ENCODE measurements around the gene VTI1A.
"Not testable (repeated sequence)": the region's sequence is repeated elsewhere in the genome, so short reads cannot be mapped to it uniquely, and the experiment has no call there.

The VTI1A gene

DNA sequence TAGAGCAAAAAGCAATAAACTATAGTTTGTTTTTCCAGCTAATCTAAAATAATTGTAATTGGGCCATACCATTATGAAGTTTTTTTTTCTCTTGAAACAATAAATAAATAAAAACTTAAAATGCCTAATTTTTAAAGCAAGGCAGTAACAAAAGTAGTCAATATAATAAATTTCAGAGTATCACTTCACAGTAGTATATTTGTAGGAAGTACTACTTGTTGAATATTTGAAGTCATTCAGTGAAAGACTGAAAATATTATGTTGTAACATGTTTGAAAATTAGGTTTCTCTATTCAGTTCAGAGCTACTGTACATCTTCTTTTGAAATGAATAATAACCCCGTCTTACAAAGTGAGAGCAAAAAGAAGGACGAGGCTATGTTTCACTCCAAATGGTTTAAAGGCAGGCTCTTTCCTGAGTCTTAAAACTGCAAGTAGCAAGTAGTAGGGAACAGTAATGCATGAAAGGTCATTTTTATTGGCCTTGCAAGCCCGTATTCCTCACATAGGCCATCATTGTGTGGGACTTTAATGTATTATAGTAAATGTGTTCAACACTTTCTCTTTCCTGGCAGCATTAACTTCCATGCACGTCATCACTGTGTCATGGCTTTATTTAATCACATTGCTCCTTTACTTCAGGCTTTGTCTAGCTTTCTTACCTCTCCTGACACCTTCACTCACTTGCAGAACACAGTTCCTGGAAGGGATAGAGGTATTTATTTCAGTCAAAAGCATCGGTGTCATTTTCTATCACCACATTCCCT is 141.4 kb downstream of the VTI1A start:
- DNase-seq (ENCODE audit: low spot score): no peak

DNA sequence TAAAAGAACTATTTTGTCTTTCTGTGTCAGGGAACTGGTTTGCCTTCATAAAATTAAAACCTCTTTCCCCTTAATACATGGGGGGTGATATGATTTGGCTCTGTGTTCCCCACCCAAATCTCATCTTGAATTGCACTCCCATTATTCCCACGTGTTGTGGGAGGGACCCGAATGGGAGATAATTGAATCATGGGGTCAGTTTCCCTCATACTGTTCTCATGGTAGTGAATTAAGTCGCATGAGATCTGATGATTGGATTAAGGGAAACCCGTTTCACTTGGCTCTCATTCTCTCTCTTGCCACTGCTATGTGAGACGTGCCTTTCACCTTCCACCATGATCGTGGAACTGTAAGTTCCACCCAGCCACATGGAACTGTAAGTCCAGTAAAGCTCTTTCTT is 142.1 kb downstream of the VTI1A start:
- no peak for DNase-seq (ENCODE audit: low spot score)

DNA sequence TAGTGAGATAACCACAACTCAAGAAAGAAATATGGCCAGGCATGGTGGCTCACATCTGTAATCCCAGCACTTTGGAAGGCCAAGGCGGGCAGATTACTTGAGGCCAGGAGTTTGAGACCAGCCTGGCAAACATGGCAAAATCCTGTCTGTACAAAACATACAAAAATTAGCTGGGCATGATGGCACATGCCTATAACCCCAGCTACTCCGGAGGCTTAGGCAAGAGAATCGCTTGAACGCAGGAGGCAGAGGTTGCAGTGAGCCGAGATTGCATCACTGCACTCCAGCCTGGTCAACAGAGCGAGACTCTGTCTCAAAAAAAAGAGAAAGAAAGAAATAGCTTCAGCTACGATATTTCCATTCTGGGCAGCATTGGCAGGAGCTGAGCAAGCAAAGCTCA is 143.8 kb downstream of the VTI1A start:
- not testable (repeated sequence) for DNase-seq (ENCODE audit: low spot score)

DNA sequence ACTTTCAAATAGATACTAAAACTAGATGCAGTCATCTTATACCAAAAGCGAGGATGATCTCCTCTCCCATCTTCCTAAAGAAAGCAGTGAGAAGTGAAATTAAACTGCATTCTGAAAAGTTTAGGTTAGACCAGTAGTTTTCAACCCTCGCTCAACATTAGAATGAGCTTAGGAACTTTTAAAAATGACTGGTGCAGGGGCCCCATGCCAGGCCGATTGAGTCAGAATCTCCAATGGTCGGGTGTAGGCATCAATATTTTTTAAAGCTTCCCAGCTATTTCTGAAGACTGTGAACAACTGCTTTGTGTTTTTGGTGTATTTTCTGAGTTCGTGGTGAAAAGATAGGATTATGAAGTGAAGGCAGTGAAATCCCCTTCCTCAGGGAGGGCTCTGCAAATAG is 146.0 kb downstream of the VTI1A start:
- no peak for DNase-seq (ENCODE audit: low spot score)

DNA sequence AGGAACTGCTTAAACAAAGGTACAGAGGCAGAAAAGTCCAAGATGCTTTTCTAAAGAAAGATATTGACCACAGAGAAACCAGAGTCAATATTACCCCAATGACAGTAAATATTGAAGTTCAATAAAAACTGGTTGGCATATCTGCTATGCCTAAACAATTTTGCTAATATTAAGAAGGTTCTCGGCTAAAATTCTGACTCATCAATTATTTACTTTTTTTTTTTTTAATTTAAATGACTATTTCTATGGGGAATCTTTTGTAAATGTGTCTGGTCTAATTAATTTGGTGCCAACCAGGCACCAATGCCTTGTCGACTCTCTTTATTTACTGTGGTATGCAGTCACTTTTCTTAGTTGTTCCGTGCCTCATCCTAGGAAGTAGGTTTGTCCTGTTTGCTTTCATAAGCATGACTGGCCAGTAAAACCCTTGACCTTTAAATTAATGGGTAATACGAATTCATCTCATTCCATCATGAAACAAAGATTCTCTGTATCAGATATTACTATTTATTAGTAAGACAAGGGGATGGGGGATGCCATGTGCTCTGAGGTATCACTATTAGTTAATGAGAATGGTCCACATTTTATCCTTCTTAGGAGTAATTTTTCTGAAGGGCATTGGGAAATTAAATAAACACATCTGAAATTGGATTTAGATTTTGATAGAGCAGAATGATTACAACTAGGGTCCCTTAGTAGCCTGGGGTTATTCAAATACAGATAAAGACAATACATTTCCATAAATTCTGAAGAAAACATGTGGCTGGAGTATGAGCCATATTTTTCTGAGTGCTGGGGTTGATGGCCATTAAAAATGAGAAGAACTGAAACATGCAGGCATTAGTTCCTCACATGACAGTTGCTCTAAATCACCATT is 154.4 kb downstream of the VTI1A start:
- no peak for DNase-seq (ENCODE audit: low spot score)

DNA sequence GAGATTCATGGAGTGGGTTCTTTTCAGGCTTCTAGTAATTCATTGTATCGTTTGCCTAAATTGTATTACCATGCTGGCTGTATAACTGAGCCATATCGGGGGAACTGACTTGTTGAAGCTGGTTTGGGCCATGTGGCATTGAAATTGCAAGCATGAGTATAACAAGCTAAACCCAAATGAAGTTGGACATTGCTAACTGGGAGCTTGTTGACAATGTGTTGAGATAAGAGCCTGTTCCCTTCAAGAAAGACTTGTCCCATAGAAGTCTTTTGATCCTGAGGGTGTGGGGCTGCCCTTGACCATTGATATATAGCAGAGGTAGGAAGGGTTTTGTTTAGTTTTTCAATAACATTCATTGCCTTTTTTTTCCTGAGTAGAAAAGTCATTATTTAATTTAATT is 156.0 kb downstream of the VTI1A start:
- DNase-seq (ENCODE audit: low spot score): no peak

DNA sequence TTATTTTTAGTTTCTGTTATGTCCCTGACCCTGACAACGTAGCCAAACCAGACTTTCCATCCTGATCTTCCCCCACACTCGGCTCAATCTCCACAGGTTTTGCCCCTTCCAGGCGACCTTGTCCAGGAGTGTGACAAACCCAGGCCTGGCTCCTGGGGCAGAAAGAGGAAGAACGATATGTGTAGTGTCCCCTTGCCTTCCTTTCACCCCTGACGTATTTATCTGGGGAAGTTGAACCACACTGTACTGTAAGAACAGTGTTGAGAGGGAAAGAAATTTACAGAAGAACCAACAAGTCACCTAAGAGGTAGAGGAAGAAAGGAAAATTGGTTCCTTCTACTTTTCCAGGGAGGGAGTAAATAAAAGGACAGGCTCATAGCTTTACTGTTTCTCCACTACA is 158.0 kb downstream of the VTI1A start:
- DNase-seq (ENCODE audit: low spot score): no peak

DNA sequence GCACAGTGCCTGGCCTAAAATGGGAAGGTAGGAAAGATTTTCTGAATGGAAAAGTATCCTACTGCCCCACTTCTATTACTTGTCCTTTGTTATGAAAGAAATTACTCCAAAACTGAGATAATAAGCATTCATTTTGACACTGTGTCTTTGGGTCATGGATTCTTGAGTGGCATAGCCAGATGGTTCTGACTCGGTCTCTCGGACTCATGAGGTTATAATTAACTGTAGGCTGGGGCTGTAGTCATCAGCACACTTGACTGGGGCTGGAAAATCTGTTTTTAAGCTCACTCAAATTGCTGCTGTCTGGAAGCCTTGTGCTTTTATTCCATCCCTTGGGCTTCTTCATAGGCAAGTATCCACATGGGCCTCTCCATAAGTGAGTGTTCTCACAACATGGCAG is 160.5 kb downstream of the VTI1A start:
- DNase-seq (ENCODE audit: low spot score): no peak

DNA sequence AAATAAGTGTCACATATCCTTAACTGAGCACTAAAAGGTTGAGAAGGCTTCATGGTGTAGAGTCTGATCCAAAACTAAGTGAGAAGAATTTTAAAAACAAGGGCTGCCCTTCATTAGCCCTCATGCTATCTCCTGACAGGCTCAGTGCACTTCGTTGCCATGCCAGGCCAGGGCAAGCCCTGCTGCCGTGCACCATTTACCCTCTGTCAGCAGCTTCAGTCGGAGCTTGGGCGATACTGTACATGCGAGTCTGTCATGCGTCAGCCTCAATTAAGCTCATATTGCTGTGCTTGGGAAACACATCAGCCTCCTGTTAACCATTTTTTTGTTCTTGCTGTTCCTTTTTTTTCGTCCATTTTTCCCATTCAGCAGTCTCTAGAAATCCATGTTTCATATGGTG is 166.6 kb downstream of the VTI1A start:
- DNase-seq (ENCODE audit: low spot score): no peak

DNA sequence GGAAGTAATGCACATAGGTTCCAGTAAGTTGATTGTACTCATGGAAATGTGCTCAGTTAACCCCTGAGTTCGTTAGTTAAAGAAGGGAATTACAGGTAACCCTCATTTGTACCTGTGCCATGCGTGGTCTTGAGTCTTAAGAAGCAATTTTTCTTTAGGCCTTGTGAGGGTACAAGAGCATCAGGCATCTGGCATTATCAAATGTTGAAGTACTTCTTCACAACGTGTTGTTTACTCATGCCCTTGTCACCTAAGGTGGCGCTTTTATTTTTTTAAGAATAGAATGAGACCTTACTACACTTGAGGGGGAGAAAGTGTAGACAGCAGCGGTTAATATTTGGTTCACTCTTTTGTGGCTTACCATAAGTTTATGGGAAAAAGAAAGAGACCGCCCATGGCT is 167.1 kb downstream of the VTI1A start:
- no peak for DNase-seq (ENCODE audit: low spot score)

DNA sequence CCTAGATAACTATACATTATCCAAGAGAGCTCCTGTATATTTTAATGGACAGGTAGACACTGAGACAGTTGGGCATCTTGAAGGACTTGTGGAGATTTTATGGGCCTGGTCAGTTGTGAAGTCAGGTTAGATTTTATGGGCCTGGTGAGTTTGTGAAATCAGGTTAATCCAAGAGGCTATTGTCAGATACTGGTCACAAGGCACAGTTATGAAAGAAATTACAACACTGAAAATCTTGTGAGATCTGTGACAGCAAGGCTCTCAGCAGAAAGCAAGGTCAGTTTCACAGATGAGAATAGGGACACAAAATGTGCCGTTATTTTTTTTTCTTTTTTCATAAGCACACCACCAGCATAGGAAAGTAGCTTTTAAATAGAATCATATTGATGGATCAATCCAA is 167.6 kb downstream of the VTI1A start:
- DNase-seq (ENCODE audit: low spot score): no peak

DNA sequence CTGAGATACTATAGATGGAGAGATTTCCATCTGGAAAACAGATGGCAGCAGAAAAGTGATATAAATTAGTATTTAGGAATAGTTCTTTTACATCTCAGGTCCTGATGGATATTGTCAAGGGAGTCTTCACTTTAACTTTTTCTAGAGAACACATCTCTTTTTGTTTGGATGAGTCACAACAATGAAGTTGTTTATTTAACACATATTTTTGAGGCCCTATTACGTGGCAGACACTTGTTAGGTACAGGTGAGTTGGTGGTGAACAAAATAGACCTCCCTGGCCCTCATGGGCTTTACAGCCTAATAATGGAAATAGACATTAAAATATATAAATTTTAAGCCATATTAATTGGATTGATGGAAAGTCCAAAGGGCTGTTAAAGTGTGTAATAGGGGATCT is 168.3 kb downstream of the VTI1A start:
- no peak for DNase-seq (ENCODE audit: low spot score)

DNA sequence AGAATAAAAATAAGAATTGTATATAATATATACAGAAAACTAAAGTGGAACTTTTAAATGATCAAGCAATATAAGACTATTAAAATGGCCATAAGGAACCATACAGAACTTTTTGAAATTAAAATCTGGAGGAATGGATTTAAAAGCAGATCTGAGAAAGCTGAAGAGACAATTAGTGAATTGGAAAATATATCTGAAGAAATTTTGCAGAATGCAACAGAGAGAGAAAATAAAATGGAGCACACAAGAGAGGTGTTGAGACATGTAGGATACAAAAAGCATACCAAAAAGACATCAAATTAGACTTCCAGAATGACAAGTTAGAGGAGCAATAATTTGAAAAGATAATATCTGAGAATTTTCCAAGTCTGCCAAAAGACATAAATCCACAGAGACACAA is 169.6 kb downstream of the VTI1A start:
- DNase-seq (ENCODE audit: low spot score): no peak

DNA sequence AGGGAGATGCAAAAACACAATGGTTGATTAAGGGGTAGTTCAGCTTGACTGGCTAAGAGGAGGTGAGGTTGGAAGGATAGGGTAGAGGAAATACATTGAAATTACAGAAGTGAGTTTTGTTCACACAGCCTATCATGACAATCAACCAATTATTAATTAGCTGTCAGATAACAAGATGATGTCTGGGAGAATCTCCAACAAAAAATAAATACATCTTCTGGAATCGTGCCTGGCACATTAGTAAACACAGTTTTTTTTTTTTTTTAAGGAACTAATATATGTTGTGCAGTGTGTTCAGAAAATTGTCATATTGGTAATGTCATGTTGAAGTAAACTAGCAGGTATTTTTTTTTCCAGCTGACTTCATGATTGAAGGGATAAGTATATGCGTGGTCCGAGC is 171.8 kb downstream of the VTI1A start:
- DNase-seq (ENCODE audit: low spot score): no peak

DNA sequence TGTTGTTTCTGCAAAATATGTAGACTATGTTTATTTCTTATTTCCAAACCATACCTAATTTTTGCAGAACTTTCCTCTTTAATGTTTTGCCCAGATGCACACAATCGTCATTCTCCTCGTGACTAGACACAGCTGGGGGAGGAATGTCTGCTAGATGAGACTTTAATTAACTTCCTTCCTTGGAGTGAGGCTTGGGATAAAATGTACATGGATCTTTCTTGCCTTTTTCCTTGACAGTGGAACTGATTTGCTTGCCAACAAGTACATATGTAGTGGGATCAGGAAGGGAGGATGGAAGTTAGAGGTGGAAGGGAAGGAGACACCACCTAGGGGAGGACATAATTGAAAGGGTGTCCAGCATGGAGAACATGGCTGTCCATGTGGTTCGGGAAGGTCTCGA is 172.5 kb downstream of the VTI1A start:
- DNase-seq (ENCODE audit: low spot score): no peak

DNA sequence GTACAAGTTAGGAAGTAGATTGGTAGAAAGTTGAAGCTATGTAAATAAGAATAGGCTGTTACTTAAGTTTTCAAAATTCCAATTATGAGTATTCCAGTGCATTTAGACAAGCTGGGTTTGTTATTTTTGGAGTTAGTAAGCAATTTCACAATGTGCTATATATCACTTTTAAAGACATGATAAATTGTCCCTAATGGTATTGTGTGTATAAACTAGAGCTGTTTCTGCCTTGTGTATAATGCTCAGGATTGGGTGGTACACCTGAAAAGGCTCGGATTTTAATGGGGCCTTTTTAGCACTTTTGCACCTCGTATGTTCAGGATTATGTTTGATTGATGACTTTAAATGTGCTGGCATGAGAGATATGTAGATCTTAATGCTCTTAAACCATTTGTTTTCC is 175.8 kb downstream of the VTI1A start:
- no peak for DNase-seq (ENCODE audit: low spot score)

DNA sequence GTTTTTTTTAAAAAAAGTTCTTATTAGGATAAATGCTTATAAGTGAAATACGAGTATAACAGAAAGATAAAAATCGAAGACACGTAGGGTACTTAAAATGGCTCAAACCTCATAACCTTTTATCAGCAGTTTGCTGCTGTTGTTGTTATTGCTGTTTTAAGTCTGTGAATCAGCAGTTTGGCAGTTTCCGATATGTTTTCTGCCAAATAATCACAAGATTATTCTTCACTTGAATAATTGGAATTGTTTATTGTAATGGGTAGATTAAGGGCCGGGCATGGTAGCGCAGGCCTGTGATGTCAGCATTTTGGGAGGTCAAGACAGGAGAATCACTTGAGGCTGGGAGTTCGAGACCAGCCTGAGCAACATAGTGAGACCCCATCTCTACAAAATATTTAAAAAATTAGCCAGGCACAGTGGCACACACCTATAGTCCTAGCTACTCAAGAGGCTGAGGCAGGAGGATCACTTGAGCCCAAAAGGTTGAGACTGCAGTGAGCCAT is 177.6 kb downstream of the VTI1A start:
- no peak for DNase-seq (ENCODE audit: low spot score)

DNA sequence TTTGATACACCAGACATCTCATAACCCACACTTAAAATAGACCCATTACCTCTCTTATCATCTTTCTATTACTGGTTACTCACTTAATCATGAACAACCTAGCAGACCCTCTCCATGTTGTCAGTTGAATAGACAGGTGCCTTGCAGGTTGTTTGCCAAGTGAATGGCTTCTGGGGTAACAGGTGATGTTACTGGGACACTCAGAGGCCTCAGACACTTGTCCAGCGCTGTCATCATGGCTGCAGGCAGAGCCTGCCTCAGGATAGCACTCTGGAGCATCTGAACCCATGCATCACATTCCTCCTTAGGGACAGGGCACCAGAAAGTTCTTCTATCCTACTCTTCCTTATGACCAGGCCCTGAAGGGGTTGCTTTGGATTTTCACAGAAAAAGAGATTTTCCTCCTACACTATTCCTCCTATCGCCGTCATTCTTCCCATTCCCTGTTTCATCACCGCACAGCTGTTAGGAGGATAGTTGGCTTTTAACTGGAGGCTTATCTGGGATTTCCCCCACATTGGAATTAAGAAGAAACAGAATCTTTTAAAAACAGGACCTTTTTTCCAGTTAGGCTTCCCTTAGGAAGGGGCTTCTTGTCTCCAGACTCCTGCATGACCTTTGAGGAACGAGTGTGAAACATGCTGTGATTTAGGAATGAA is 182.1 kb downstream of the VTI1A start:
- DNase-seq (ENCODE audit: low spot score): no peak

DNA sequence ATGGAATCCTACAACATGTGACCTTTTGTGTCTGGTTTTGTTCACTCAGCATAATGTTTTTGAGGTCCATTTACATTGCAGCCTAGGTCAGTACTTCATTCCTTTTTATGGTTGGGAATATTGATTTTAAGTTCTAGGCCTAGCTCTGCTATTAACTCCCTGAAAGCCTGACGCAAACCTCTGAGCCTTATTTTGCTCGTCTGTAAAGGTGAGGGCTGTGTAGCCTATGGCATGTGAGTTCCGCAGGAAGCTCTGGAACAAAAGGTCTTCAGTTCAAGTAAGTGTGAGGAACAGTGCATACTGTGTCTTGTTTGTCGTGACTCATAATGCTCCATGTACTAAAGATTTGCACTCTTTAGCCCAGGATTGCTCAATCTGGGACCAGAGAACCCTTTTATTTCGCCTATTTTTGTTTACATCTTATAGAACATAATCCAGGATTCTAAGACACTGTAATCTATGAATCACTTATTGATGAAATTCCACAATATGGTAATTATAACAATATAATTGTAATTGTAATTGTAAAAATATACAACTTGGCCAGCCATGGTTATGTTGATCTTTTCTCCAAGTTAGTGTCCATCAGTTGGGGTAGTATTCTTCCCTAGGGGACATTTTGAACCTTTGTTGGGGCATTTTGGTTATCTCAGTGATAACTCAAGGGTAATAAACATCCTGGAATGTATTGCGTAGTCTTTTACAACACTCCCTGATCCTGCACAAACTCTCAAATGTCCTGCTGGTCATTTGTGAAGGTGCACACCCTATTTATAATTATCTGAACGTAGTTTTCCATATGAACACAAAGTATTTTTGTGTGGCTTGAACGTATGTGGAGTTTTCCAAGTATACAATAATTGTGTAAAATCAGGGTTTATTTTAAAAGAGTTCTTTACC is 184.7 kb downstream of the VTI1A start:
- DNase-seq (ENCODE audit: low spot score): no peak

DNA sequence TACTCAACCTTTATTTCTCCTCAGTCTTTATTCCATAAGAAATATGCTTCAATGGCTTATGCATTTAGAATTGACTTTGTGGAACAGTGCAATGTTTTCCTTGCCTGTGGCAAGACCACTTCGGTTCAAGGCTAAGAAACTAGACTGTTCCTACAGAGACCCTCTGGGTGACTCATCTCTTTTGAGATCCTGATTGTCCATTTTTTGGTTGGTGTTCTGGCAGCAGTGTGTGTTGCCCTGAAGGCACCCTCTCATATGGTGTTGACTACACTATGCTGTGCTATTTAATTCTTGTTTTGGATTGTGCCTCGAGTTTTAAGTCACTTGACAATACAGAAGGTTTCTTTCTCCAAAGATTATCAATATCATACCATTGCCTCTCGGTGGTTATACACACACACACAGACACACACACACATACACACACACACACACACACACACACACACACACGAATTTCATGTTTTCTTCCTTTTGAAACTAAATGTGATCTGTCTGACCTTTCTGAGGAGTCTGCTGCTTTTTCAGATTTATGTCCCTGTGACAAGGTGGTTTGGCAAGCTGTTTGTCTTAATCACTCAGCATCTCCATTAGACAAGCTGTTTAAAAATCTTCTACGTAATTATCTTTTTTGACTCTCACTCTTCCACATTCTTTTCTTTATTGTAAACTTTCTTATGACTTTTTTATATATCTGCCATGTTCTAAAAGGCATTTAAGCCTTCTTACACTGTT is 187.2 kb downstream of the VTI1A start:
- no peak for DNase-seq (ENCODE audit: low spot score)

DNA sequence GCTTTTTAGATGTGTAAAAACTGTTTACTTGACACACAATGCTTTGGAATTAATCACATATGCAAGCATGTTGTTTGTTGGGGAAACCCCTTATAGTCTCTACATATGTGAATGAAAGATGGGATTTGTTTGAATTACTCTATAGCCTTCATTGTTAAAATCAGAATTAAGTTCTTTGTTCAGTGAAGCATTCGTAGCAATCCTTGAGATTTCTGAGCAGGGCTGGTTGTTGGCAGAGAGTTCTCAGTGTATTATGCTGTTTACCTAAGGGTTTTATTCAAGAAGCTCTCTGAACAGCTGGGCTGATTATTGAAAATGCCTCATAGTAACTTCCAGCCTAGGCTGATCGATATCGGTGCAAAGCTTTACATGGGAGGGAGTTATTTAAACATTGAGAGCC is 190.9 kb downstream of the VTI1A start:
- no peak for DNase-seq (ENCODE audit: low spot score)

Measured in hepatic stellate cell (primary cell).